Measurements from ENCODE around the gene LTBP1.

LTBP1 gene

GRCh38 chr2:33074197-33074596, 127.4 kb downstream of the LTBP1 start:
- DNase-seq (ENCODE audit: low read depth) = no peak

GRCh38 chr2:33077311-33077710, 130.6 kb downstream of the LTBP1 start:
- DNase-seq (ENCODE audit: low read depth) = no peak

- DNase-seq (ENCODE audit: low read depth) = no peak
These were observed 131.1 kb downstream of the LTBP1 start for GRCh38 chr2:33077844-33078243.

- DNase-seq (ENCODE audit: low read depth) = no peak
These were observed 134.9 kb downstream of the LTBP1 start for GRCh38 chr2:33081691-33082090.

- DNase-seq (ENCODE audit: low read depth) = no peak
These were observed 137.1 kb downstream of the LTBP1 start for GRCh38 chr2:33083699-33084387.

GRCh38 chr2:33084433-33084832, 137.7 kb downstream of the LTBP1 start:
- DNase-seq (ENCODE audit: low read depth) = no peak

- DNase-seq (ENCODE audit: low read depth) = no peak
These were observed 138.9 kb downstream of the LTBP1 start for GRCh38 chr2:33085646-33086045.

- no peak for DNase-seq (ENCODE audit: low read depth)
These were observed 139.8 kb downstream of the LTBP1 start for GRCh38 chr2:33086400-33087015.

- no peak for DNase-seq (ENCODE audit: low read depth)
These were observed 143.9 kb downstream of the LTBP1 start for GRCh38 chr2:33090553-33091134.

GRCh38 chr2:33091541-33092123, 144.9 kb downstream of the LTBP1 start:
- no peak for DNase-seq (ENCODE audit: low read depth)

- no peak for DNase-seq (ENCODE audit: low read depth)
These were observed 146.7 kb downstream of the LTBP1 start for GRCh38 chr2:33093283-33093993.

GRCh38 chr2:33094303-33094702, 147.6 kb downstream of the LTBP1 start:
- no peak for DNase-seq (ENCODE audit: low read depth)

GRCh38 chr2:33099989-33100388, 153.2 kb downstream of the LTBP1 start:
- DNase-seq (ENCODE audit: low read depth) = no peak

- DNase-seq (ENCODE audit: low read depth) = no peak
These were observed 154.2 kb downstream of the LTBP1 start for GRCh38 chr2:33100921-33101320.

- DNase-seq (ENCODE audit: low read depth) = no peak
These were observed 157.4 kb downstream of the LTBP1 start for GRCh38 chr2:33104052-33104623.

- no peak for DNase-seq (ENCODE audit: low read depth)
These were observed 158.0 kb downstream of the LTBP1 start for GRCh38 chr2:33104726-33105125.

- no peak for DNase-seq (ENCODE audit: low read depth)
These were observed 159.4 kb downstream of the LTBP1 start for GRCh38 chr2:33106115-33106514.

GRCh38 chr2:33107690-33108482, 161.1 kb downstream of the LTBP1 start:
- DNase-seq (ENCODE audit: low read depth) = no peak

GRCh38 chr2:33108483-33109443, 162.0 kb downstream of the LTBP1 start:
- DNase-seq (ENCODE audit: low read depth) = no peak

- DNase-seq (ENCODE audit: low read depth) = no peak
These were observed 163.7 kb downstream of the LTBP1 start for GRCh38 chr2:33110461-33110860.

Measured in T follicular helper cell (primary cell).